IgD-negative memory B cell (primary cell): Measurements from ENCODE around the gene KLHL36. TPM values are rescaled to one million over a fixed set of nuclear protein-coding genes. Genes with fewer than 3 reads are reported as not detected.
A peak's percentile ranks its signal among the peaks of the same experiment; 100 is the strongest.

ENCODE experiments used
- H3K27ac Mint-ChIP-seq, 3 donors: one replicate each; pipeline ENCODE4 v1.8.0; 2020 to 2022; ENCODE audit warnings: mild to moderate bottlenecking in 3 of 3, mixed read lengths in 3 of 3, moderate library complexity in 1 of 3
- H3K27me3 Mint-ChIP-seq: one replicate; pipeline ENCODE4 v1.8.0; 2021; ENCODE audit warnings: mixed read lengths
- H3K36me3 Mint-ChIP-seq: one replicate; pipeline ENCODE4 v1.8.0; 2020; ENCODE audit warnings: mild to moderate bottlenecking, mixed read lengths
- H3K4me1 Mint-ChIP-seq, 3 donors: one replicate each; pipeline ENCODE4 v1.8.0; 2020 to 2022; ENCODE audit warnings: mixed read lengths in 3 of 3, mild to moderate bottlenecking in 1 of 3
- H3K4me3 Mint-ChIP-seq, 4 donors: one replicate each; pipeline ENCODE4 v1.8.0; 2020 to 2022; ENCODE audit warnings: mild to moderate bottlenecking in 4 of 4, mixed read lengths in 4 of 4, moderate library complexity in 3 of 4
- H3K9me3 Mint-ChIP-seq, 3 donors: one replicate each; pipeline ENCODE4 v1.8.0; 2020 to 2021; ENCODE audit warnings: mixed read lengths in 3 of 3, mild to moderate bottlenecking in 1 of 3
- polyA plus RNA-seq: library from polyadenylated mRNA; unstranded; fragments of 300-500 nt; fragmentation: Illumina TruSeq; gene quantifications from one replicate; pipeline ENCODE4 v1.2.3, GENCODE V29; 2021

KLHL36 gene
- polyA plus RNA-seq, 1 donor from 2014 or later, result 34.1 TPM

GRCh38 chr16:84663433-84664101 lies 15.3 kb downstream of the KLHL36 start:
- H3K27ac Mint-ChIP-seq, result peak overlapping the region in 2 of 3 donors; percentile 5 to 65
- peaks cover 9% of the 10 kb centered on the region for H3K36me3 Mint-ChIP-seq
- no peaks in the 10 kb centered on the region for H3K27me3 Mint-ChIP-seq
- H3K4me1 Mint-ChIP-seq, result peaks cover 14 to 24% (median 18%) of the 10 kb centered on the region in 3 donors
- no peaks in the 10 kb centered on the region for H3K9me3 Mint-ChIP-seq
- H3K4me3 Mint-ChIP-seq, result peak overlapping the region; percentile 2 to 88 (median 71)

GRCh38 chr16:84665359-84665758 lies 17.0 kb downstream of the KLHL36 start:
- peak overlapping the region in 1 of 4 donors; percentile 12 for H3K4me3 Mint-ChIP-seq
- H3K4me1 Mint-ChIP-seq, result peaks cover 14 to 24% (median 18%) of the 10 kb centered on the region in 3 donors
- H3K27ac Mint-ChIP-seq, result no peak overlapping the region
- H3K36me3 Mint-ChIP-seq, result peaks cover 9% of the 10 kb centered on the region
- no peaks in the 10 kb centered on the region for H3K27me3 Mint-ChIP-seq
- H3K9me3 Mint-ChIP-seq, result no peaks in the 10 kb centered on the region

- Mint-ChIP-seq H3K9me3 (no peaks in the 10 kb centered on the region), H3K36me3 (peaks cover 9% of the 10 kb centered on the region), H3K27ac (no peak overlapping the region), H3K27me3 (no peaks in the 10 kb centered on the region), H3K4me1 (peaks cover 14 to 24% (median 18%) of the 10 kb centered on the region in 3 donors), H3K4me3 (no peak overlapping the region)
These were observed 17.5 kb downstream of the KLHL36 start for GRCh38 chr16:84665843-84666242.

GRCh38 chr16:84667600-84668309 lies 19.4 kb downstream of the KLHL36 start:
- Mint-ChIP-seq H3K9me3 (no peaks in the 10 kb centered on the region), H3K27me3 (no peaks in the 10 kb centered on the region), H3K27ac (no peak overlapping the region), H3K36me3 (peaks cover 4% of the 10 kb centered on the region), H3K4me1 (peaks cover 16 to 28% (median 21%) of the 10 kb centered on the region in 3 donors), H3K4me3 (no peak overlapping the region)

GRCh38 chr16:84670063-84670462 lies 21.8 kb downstream of the KLHL36 start:
- no peak overlapping the region for H3K27ac Mint-ChIP-seq
- no peaks in the 10 kb centered on the region for H3K27me3 Mint-ChIP-seq
- H3K36me3 Mint-ChIP-seq, result no peaks in the 10 kb centered on the region
- H3K9me3 Mint-ChIP-seq, result no peaks in the 10 kb centered on the region
- H3K4me1 Mint-ChIP-seq, result peaks cover 3 to 11% (median 11%) of the 10 kb centered on the region in 3 donors
- no peak overlapping the region for H3K4me3 Mint-ChIP-seq

- no peak overlapping the region for H3K4me3 Mint-ChIP-seq
- H3K27me3 Mint-ChIP-seq, result no peaks in the 10 kb centered on the region
- no peaks in the 10 kb centered on the region for H3K9me3 Mint-ChIP-seq
- H3K4me1 Mint-ChIP-seq, result peaks cover 3 to 11% (median 11%) of the 10 kb centered on the region in 3 donors
- H3K27ac Mint-ChIP-seq, result peak overlapping the region in 2 of 3 donors; percentile 16 to 32
- H3K36me3 Mint-ChIP-seq, result no peaks in the 10 kb centered on the region
These were observed 24.2 kb downstream of the KLHL36 start for GRCh38 chr16:84672276-84673202.

GRCh38 chr16:84673203-84673535 lies 24.9 kb downstream of the KLHL36 start:
- Mint-ChIP-seq H3K27me3 (no peaks in the 10 kb centered on the region), H3K9me3 (no peaks in the 10 kb centered on the region), H3K27ac (no peak overlapping the region), H3K4me3 (no peak overlapping the region), H3K4me1 (peaks cover 3 to 11% (median 11%) of the 10 kb centered on the region in 3 donors), H3K36me3 (no peaks in the 10 kb centered on the region)

- Mint-ChIP-seq H3K27me3 (no peaks in the 10 kb centered on the region), H3K36me3 (no peaks in the 10 kb centered on the region), H3K4me1 (peaks cover 3 to 11% (median 11%) of the 10 kb centered on the region in 3 donors), H3K9me3 (no peaks in the 10 kb centered on the region), H3K27ac (no peak overlapping the region), H3K4me3 (no peak overlapping the region)
These were observed 25.2 kb downstream of the KLHL36 start for GRCh38 chr16:84673561-84673960.

GRCh38 chr16:84675423-84675822 lies 27.1 kb downstream of the KLHL36 start:
- H3K9me3 Mint-ChIP-seq, result no peaks in the 10 kb centered on the region
- no peaks in the 10 kb centered on the region for H3K36me3 Mint-ChIP-seq
- H3K4me3 Mint-ChIP-seq, result no peak overlapping the region
- peaks cover 3 to 11% (median 11%) of the 10 kb centered on the region in 3 donors for H3K4me1 Mint-ChIP-seq
- no peaks in the 10 kb centered on the region for H3K27me3 Mint-ChIP-seq
- H3K27ac Mint-ChIP-seq, result no peak overlapping the region

GRCh38 chr16:84675884-84676283 lies 27.6 kb downstream of the KLHL36 start:
- Mint-ChIP-seq H3K27ac (no peak overlapping the region), H3K27me3 (no peaks in the 10 kb centered on the region), H3K9me3 (no peaks in the 10 kb centered on the region), H3K4me3 (no peak overlapping the region), H3K4me1 (peaks cover 3 to 11% (median 11%) of the 10 kb centered on the region in 3 donors), H3K36me3 (no peaks in the 10 kb centered on the region)

GRCh38 chr16:84677017-84677803 lies 28.9 kb downstream of the KLHL36 start:
- H3K27ac Mint-ChIP-seq, result no peak overlapping the region
- no peaks in the 10 kb centered on the region for H3K9me3 Mint-ChIP-seq
- peaks cover 2% of the 10 kb centered on the region for H3K27me3 Mint-ChIP-seq
- peak overlapping the region in 1 of 4 donors; percentile 17 for H3K4me3 Mint-ChIP-seq
- H3K36me3 Mint-ChIP-seq, result no peaks in the 10 kb centered on the region
- peaks cover 2 to 6% (median 6%) of the 10 kb centered on the region in 3 donors for H3K4me1 Mint-ChIP-seq

GRCh38 chr16:84677849-84678248 lies 29.5 kb downstream of the KLHL36 start:
- H3K27ac Mint-ChIP-seq, result no peak overlapping the region
- H3K9me3 Mint-ChIP-seq, result no peaks in the 10 kb centered on the region
- no peak overlapping the region for H3K4me3 Mint-ChIP-seq
- peaks cover 2% of the 10 kb centered on the region for H3K27me3 Mint-ChIP-seq
- peaks cover 0 to 5% (median 3%) of the 10 kb centered on the region in 3 donors for H3K4me1 Mint-ChIP-seq
- H3K36me3 Mint-ChIP-seq, result no peaks in the 10 kb centered on the region

- H3K4me3 Mint-ChIP-seq, result no peak overlapping the region
- H3K36me3 Mint-ChIP-seq, result no peaks in the 10 kb centered on the region
- H3K27me3 Mint-ChIP-seq, result peaks cover 3% of the 10 kb centered on the region
- no peaks in the 10 kb centered on the region for H3K9me3 Mint-ChIP-seq
- H3K4me1 Mint-ChIP-seq, result peaks cover 0 to 2% (median 0%) of the 10 kb centered on the region in 3 donors
- peak overlapping the region in 1 of 3 donors; percentile 69 for H3K27ac Mint-ChIP-seq
These were observed 30.2 kb downstream of the KLHL36 start for GRCh38 chr16:84678541-84678940.

- Mint-ChIP-seq H3K36me3 (no peaks in the 10 kb centered on the region), H3K4me1 (peaks cover 0 to 4% (median 0%) of the 10 kb centered on the region in 3 donors), H3K4me3 (no peak overlapping the region), H3K27ac (no peak overlapping the region), H3K27me3 (peaks cover 4% of the 10 kb centered on the region), H3K9me3 (no peaks in the 10 kb centered on the region)
These were observed 32.0 kb downstream of the KLHL36 start for GRCh38 chr16:84680165-84680842.
